Stimulated activated naive CD8-positive, alpha-beta T cell treated with anti-CD3 and anti-CD28 coated beads, Interleukin-15, amount 100 ng/mL, for 72 hours (primary cell): ENCODE data around the gene KCNIP2.
A peak's percentile ranks its signal among the peaks of the same experiment; 100 is the strongest.

Experiments used
- ATAC-seq: fragments of 150-1000 bp; cut with Tn5 transposase; 2 replicates; pipeline ENCODE4 v1.10.0; 2021; ENCODE audit warnings: mild to moderate bottlenecking, moderate library complexity
- DNase-seq, 2 donors: peaks; one replicate each; pipeline ENCODE4 v3.0.0; 2021 to 2022
- H3K27ac Mint-ChIP-seq, 2 donors: one replicate each; pipeline ENCODE4 v1.8.0; 2022; ENCODE audit warnings: mild to moderate bottlenecking in 2 of 2, mixed read lengths in 2 of 2, moderate library complexity in 2 of 2
- H3K27me3 Mint-ChIP-seq: one replicate; pipeline ENCODE4 v1.8.0; 2022; ENCODE audit warnings: mixed read lengths
- H3K4me1 Mint-ChIP-seq: one replicate; pipeline ENCODE4 v1.8.0; 2022; ENCODE audit warnings: mild to moderate bottlenecking, mixed read lengths
- H3K4me3 Mint-ChIP-seq, 2 donors: one replicate each; pipeline ENCODE4 v1.8.0; 2022; ENCODE audit warnings: mild to moderate bottlenecking in 2 of 2, mixed read lengths in 2 of 2, moderate library complexity in 1 of 2
- H3K9me3 Mint-ChIP-seq, 2 donors: one replicate each; pipeline ENCODE4 v1.8.0; 2022; ENCODE audit warnings: mixed read lengths in 2 of 2

Gene KCNIP2

DNA sequence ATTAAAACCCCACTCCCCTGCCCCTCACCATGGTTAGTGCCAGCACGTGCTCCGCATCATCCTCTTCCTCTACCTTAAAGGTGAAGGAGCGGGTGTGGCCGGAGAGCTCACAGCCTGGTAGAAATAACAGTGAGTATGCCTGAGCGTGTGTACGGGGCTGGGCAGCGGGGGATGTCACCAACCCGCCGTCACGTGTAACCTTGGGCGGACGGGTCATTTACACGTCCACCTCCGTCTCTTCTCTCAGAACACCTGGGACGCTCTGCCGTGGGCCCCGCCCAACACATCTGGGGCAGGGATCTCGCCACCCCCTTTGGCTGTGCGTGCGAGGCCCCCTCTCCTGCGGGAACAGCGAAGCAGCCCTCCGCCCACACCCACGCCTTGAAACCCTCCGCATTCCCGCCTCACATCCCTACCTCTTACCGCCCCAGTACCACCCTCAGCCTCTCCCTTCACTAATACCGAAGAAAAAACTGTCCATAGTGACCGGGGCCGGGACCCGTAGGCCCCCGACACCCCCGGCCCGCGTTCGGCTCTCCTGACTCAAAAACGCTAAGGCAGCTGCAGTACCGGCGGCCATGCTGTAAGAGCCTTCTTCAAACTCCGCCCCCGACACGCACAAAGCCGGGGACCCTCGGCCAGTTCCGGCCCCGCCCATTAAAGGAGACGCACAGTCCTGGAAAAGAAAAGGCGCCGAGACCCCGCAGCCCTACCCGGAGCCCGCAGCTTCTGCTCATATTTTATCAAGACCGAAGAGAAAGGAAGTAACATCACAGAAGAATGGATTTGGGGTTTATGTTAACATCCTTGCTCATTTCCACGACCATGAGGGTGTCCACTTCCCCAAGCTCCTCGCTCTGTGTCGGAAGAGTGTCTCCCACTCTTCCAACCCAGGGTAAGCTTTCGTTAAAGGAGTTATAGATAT is 60.5 kb downstream of the KCNIP2 start, which contains the start of gene NPM3:
Gene NPM3 (minus strand): TSS at position 636 of the 925 bp plus-strand sequence. CDS start 56 bp downstream, at position 580.
- peak; percentile 83 for ATAC-seq
- H3K4me3 Mint-ChIP-seq, result peak within 1 kb of the TSS; percentile 99 to 100
- no peaks in the 10 kb centered on the region for H3K9me3 Mint-ChIP-seq
- H3K27ac Mint-ChIP-seq, result peak within 1 kb of the TSS; percentile 99 to 100
- peak; percentile 78 to 86 for DNase-seq
- peaks cover 15% of the 10 kb centered on the region for H3K27me3 Mint-ChIP-seq
- H3K4me1 Mint-ChIP-seq, result peaks cover 82% of the 10 kb centered on the region

DNA sequence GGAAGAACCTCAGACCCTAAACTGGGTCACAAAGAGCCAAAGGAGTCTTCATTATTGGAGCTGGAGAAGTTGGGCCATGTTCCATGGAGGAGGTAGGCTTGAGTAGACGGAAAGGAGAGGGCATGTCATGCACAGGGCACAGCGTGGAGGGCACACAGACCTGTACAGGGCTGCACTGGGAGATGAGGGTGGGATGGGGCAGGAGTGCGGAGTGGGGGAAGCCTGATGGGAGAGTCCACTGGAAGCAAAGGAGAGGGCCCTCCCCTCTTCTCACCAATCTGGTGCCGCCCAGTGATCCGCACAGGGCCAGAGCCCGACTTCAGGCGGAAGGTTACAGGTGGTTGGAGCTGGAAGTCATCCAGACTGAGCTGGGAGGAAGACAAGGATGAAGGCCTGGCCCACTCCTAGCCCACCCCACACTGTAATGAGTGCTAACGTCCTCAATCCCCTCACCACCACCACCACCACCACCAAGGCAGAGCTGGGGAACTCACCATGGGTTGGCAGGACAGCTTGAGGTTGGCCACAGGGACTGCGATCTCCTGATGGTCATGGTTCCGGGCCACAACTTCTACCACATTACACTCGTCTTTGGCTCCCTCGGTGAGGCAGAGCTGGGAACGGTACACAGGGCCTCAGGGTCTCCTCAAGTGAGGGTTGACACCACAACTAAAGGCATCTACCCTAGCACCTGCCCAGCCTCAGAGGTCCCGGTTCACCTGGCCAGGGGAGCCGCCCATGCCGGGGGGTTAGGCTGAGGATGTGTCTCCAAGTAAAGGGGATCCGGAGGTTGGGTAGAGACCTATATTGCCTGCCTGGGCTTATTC is 61.4 kb downstream of the KCNIP2 start:
- Mint-ChIP-seq H3K4me3 (peak overlapping the region; percentile 99 to 100), H3K4me1 (peaks cover 77% of the 10 kb centered on the region), H3K27ac (peak overlapping the region; percentile 57 to 100), H3K9me3 (no peaks in the 10 kb centered on the region), H3K27me3 (peaks cover 24% of the 10 kb centered on the region)
- ATAC-seq (no peak), DNase-seq (no peak)

DNA sequence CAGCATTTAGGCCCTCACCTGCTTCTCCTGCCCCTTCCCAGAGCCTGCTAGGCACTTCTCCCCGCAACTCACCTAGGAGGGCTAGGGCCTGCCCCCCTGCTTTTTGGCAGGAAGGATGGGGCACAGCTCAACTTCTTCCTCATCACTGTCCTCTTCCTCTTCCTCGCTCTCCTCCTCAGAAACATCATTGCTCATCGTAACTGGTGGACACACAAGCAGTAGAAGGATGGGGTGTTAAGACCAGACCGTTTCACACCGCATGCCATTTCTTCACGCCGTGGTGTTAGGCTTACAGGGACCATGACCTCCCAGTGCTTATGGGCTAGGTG is 62.0 kb downstream of the KCNIP2 start:
- Mint-ChIP-seq H3K27me3 (peaks cover 30% of the 10 kb centered on the region), H3K9me3 (no peaks in the 10 kb centered on the region), H3K4me3 (peak overlapping the region; percentile 99 to 100), H3K4me1 (peaks cover 81% of the 10 kb centered on the region), H3K27ac (peak overlapping the region in 1 of 2 donors; percentile 14)
- DNase-seq (no peak), ATAC-seq (no peak)

DNA sequence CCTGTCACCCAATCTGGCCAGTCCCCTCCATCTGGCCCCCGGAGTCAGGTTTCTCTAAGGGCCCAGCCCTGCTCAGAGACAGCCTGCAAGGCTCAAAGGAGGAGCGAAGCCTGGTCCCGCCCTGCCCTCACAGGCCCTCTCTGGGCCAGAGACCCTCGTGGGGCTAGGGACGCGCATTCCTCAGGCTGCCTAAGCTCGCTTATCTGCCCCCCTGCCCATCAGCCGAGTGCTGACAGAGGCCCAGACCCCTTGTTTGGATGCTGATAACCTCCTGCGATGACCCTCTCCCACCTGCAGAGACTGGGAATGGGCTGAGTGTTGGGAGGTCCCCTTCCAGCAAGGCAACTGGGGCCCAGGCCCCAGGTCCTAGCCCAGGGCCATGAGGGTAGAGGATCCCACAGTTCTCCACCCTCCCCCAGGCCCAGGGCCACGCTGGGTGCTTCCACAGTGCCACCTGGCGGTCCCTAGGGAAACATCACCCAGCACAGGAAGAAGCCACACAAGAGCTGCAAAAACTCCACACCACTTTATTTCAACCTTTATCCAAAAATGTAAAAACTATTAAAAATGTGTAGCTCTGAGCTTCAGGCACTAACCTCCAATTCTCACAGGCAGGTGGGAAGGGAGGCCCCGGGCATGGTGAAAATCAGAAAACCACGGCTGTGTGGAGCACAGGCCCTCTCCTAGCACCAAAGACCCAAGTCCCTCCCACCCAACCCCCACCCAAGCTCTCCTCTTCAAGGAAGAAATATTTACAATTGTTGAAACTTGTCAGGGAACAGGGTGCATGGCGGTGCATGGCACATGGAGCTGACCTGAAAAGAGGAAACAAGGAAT is 62.6 kb downstream of the KCNIP2 start:
- peaks cover 82% of the 10 kb centered on the region for H3K4me1 Mint-ChIP-seq
- no peaks in the 10 kb centered on the region for H3K9me3 Mint-ChIP-seq
- DNase-seq (peak; percentile 77 to 78), ATAC-seq (peak; percentile 62)
- H3K27ac Mint-ChIP-seq, result no peak overlapping the region
- H3K4me3 Mint-ChIP-seq, result peak overlapping the region; percentile 56 to 100
- H3K27me3 Mint-ChIP-seq, result peaks cover 34% of the 10 kb centered on the region

DNA sequence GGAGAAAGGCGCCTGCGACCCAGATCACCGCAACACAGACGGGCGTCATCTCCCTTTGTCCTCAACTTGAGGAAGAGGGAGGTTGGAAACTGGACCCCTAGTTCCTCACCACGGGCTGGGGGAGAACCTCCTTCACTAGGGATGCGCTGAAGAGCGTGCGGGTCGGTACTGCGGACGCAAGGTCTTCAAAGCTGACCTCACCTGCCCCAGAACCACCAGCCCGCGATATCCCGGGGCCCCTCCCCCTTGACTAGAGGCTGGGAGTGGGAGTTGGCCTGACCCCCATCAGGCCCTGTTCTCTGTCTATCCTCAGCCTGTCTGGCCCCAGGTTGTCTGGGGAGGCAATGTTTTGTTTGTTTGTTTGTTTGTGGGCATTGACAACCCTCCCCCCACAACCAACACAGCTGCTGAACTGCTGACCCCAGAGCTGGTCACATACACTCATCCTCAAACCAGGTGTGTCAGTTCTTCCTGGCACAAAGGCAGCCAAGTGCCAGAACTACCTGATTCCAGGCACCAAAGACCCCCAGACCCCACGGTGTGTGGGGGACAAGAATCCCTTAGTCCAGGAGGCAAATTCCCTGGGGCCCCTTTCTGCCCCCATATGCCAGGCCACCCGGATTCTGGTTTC is 63.3 kb downstream of the KCNIP2 start:
- DNase-seq (peak in 1 of 2 donors; percentile 25), ATAC-seq (no peak)
- Mint-ChIP-seq H3K27me3 (peaks cover 38% of the 10 kb centered on the region), H3K4me1 (peaks cover 77% of the 10 kb centered on the region), H3K9me3 (no peaks in the 10 kb centered on the region), H3K4me3 (peak overlapping the region; percentile 73 to 81), H3K27ac (no peak overlapping the region)

DNA sequence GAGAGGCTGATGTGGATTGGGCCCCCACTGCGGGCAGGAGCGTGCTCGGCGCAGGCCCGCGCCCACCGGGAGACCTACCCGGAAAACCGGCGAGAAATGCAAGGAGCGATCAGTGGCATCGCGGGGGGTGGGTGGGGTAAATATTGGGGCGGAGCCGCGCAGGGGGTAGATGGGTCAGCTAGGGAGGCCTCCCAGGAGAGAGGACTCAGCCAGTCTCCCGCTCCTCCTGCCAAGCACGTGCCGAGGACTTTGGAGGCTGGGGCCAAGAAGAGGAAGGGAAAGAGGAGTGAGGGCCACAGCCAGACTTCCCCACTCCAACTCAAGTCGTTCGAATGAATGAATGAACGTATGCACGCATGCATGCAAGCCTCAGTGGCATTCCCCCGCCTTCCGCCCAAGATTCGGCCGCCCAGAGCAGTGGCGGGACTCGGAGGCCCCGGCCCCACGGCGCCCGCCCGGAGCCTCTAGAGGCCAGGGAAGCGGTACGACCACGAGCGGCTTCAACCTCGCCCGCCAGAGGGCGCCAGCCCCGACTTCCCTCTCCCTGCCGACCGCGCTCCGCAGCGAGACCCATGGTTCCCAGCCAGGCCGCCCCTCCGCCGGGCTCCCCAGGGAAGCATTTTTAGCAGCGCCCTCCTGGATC is 63.9 kb downstream of the KCNIP2 start:
- ATAC-seq (peak; percentile 69), DNase-seq (peak; percentile 87 to 88)
- Mint-ChIP-seq H3K9me3 (no peaks in the 10 kb centered on the region), H3K27me3 (peaks cover 44% of the 10 kb centered on the region), H3K4me1 (peaks cover 77% of the 10 kb centered on the region), H3K27ac (no peak overlapping the region), H3K4me3 (peak overlapping the region; percentile 73 to 81)

DNA sequence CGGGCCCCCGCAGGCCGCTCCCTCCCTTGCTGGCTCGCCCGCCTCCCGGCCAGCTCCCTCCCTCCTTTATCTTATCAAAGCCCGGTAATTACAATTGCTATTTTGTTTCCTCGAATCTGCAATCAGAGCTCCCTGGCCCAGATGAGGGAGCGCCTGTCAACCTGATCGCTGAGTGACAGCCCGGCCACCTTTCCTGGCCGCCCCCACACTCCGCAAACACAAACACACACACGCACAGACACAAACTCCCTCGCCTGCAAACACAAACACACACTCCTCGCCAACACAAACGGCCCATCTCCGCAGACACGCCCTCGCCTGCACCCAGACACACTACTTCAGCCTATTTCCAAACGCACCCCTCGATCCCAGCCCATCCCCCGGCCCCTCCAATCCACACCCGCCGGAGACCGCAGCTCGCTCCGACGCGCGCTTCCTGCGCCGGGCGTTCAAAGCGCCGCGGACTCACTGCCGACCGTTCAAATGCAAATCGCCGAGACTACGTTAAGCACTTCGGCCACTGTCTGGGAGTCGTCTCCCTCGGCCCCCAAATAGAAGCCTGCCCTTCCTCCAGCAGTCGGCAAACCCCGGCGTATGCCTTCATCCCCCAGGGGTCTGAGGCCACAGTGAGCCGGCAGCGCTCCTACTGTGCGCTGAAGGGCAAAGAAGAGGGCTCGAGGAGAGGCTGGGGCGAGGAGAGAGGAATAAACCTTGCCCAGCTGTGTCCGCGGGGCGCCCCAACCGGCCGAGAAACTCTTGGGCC is 64.6 kb downstream of the KCNIP2 start:
- peak; percentile 33 to 39 for DNase-seq
- peak overlapping the region; percentile 73 to 81 for H3K4me3 Mint-ChIP-seq
- no peak for ATAC-seq
- H3K9me3 Mint-ChIP-seq, result no peaks in the 10 kb centered on the region
- H3K27ac Mint-ChIP-seq, result peak overlapping the region in 1 of 2 donors; percentile 3
- peaks cover 77% of the 10 kb centered on the region for H3K4me1 Mint-ChIP-seq
- peaks cover 51% of the 10 kb centered on the region for H3K27me3 Mint-ChIP-seq

DNA sequence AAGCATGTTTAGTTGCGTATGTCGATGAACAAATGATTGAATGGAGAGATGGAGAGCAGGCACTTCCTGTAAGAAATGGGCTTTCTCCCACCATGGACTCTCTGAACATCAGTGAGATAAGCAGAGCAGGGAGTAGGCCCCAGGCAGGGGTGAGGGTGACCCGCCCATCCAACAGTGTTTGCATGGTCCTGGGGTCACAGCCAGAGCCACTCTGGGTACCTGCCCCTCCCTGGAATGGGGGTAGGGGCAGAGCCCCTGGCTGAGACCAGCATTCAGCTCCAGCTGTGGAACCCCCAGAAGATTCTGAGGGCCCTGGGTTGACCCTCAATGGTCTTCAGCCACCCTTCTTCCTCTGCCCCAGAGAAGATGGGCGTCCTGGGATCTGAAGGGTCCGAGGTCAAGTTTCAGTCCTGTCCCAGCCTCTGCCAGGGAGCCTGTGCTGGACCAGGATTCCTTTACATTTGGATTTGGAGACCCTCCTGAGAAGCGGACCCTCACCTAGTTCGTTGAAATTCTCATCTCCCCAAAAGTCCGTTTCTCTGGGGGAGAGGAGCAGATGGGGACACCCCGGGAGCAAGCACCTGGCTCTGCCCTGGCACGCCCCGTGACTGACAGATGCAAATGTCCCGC is 65.3 kb downstream of the KCNIP2 start:
- Mint-ChIP-seq H3K9me3 (no peaks in the 10 kb centered on the region), H3K4me3 (peak overlapping the region in 1 of 2 donors; percentile 73), H3K4me1 (peaks cover 75% of the 10 kb centered on the region), H3K27me3 (peaks cover 58% of the 10 kb centered on the region), H3K27ac (no peak overlapping the region)
- no peak for ATAC-seq
- no peak for DNase-seq

DNA sequence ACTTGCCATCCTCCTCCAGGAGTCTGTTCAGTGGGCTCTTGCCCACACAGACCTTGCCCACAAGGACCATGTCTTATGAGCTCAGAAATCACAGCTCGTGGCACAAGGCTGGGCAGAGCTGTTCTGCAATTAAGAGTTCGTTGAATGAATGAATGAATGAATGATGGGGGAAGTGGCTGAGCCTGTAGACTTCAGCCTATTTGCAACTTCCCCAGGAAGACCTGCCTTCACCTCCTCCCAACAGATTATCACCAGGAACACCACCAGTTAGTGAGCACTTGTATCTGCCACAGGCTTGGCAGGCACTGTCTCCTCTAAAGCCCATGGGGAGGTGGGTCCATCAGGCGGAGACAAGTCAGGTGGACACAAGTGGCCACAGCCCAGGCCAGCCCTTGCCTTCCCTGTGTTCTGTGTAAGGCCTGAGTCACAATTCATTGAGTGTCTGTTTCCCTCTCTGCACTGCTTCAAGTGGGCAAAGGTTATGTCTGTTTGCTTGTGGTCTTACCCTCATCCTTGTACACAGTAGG is 65.9 kb downstream of the KCNIP2 start:
- Mint-ChIP-seq H3K27me3 (peaks cover 64% of the 10 kb centered on the region), H3K9me3 (no peaks in the 10 kb centered on the region), H3K27ac (no peak overlapping the region), H3K4me3 (no peak overlapping the region), H3K4me1 (peaks cover 69% of the 10 kb centered on the region)
- DNase-seq, result no peak
- no peak for ATAC-seq

DNA sequence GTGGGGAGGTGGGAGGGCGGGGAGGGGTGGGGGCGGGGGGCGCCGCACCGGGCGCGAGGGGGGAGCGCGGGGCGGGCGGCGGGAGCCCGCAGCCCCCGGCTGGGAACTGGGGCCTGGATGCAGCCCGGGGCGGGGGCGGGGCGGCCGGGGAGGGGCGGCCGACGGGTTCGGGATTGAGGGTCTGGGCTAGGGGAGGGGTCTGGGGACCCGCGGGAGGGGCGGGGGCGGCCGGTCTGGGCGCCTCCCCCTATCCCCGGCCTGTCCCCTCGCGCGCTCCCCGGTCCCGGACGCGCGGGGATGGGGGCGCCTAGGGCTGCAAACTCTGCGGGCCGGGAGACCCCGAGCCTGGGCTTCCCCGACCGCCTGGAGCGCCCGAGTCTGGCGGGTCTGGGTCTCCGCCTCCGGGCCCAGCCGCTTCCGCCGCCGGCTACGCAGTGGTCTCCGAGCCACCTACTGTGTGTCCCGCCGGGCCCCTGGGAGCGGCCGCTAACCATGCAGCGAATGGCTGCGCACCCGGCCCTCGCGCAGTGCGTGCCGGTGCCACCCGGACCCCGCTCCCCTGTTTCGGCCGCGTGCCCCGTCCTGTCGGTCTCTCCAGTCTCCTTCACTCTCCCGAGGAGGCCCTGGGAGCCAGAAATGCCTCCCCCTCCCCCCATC is 67.3 kb downstream of the KCNIP2 start:
- Mint-ChIP-seq H3K4me1 (peaks cover 55% of the 10 kb centered on the region), H3K4me3 (peak overlapping the region; percentile 42 to 68), H3K9me3 (no peaks in the 10 kb centered on the region), H3K27ac (no peak overlapping the region), H3K27me3 (peaks cover 78% of the 10 kb centered on the region)
- DNase-seq (no peak), ATAC-seq (no peak)
